Globus pallidus (tissue), 1 donor: Measurements from ENCODE around the gene NRDC.
"Not testable (repeated sequence)": the region's sequence is repeated elsewhere in the genome, so short reads cannot be mapped to it uniquely, and the experiment has no call there.

Experiments used
- DNase-seq: peaks from one replicate; pipeline ENCODE4 v3.0.0-alpha.2; 2015; ENCODE audit warnings: low spot score

Gene NRDC

GRCh38 chr1:51843948-51844347 is 34.6 kb downstream of the NRDC start:
- DNase-seq: no peak

- no peak for DNase-seq
Measured at GRCh38 chr1:51842261-51842660, 36.3 kb downstream of the NRDC start.

GRCh38 chr1:51840743-51841461 is 37.6 kb downstream of the NRDC start:
- no peak for DNase-seq

- DNase-seq: no peak
Measured at GRCh38 chr1:51840182-51840581, 38.3 kb downstream of the NRDC start.

GRCh38 chr1:51839094-51839493 is 39.4 kb downstream of the NRDC start:
- DNase-seq: no peak

GRCh38 chr1:51837243-51837642 is 41.3 kb downstream of the NRDC start:
- DNase-seq: no peak

- DNase-seq: no peak
Measured at GRCh38 chr1:51833700-51834099, 44.8 kb downstream of the NRDC start.

- no peak for DNase-seq
Measured at GRCh38 chr1:51829058-51829457, 49.5 kb downstream of the NRDC start.

- DNase-seq: no peak
Measured at GRCh38 chr1:51819810-51820209, 58.7 kb downstream of the NRDC start.

- DNase-seq: not testable (repeated sequence)
Measured at GRCh38 chr1:51819021-51819420, 59.5 kb downstream of the NRDC start.

GRCh38 chr1:51818487-51818886 is 60.0 kb downstream of the NRDC start:
- no peak for DNase-seq

- DNase-seq: no peak
Measured at GRCh38 chr1:51814513-51814912, 64.0 kb downstream of the NRDC start.

GRCh38 chr1:51799372-51799771 is 79.2 kb downstream of the NRDC start:
- DNase-seq: no peak

- no peak for DNase-seq
Measured at GRCh38 chr1:51794868-51795267, 83.7 kb downstream of the NRDC start.

- no peak for DNase-seq
Measured at GRCh38 chr1:51794260-51794659, 84.3 kb downstream of the NRDC start.

GRCh38 chr1:51792864-51793263 is 85.7 kb downstream of the NRDC start:
- peak; percentile 26 for DNase-seq

GRCh38 chr1:51791888-51792287 is 86.6 kb downstream of the NRDC start:
- DNase-seq: no peak

GRCh38 chr1:51790385-51790784 is 88.1 kb downstream of the NRDC start:
- DNase-seq: no peak

GRCh38 chr1:51789342-51789741 is 89.2 kb downstream of the NRDC start:
- no peak for DNase-seq

GRCh38 chr1:51788938-51789337 is 89.6 kb downstream of the NRDC start:
- no peak for DNase-seq

GRCh38 chr1:51784997-51785421 is 93.5 kb downstream of the NRDC start:
- DNase-seq: no peak

- no peak for DNase-seq
Measured at GRCh38 chr1:51780927-51781326, 97.6 kb downstream of the NRDC start.

- DNase-seq: no peak
Measured at GRCh38 chr1:51776408-51776807, 102.1 kb downstream of the NRDC start.

GRCh38 chr1:51768971-51769588 is 109.4 kb downstream of the NRDC start:
- DNase-seq: peak; percentile 63
